HG02798 (cell line): ENCODE measurements around the gene TRIM68.

Experiments
- ATAC-seq: cut with Tn5 transposase; IDR thresholded peaks from one replicate; pipeline ENCODE4 v1.9.1; 2021; ENCODE audit warnings: mild to moderate bottlenecking; ENCODE audit not compliant: unreplicated experiment, poor library complexity

TRIM68 gene

DNA sequence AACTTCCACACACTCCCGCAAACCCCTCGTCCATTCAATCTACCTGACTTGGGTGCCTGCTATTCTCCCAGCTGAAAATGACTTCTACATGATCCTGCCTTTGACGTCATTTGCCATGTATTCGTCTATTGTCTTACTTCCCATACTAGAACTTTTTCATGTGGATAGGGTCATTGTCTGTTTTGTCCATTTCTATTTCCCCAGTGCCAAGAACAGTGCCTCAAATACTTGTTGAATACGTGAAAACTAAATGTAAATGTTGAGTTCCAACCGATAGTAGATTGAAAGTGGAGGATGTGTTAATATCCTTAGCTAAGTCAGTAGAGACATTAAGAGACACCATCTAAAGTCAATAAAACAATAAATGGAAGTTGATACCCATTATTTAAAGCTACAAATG is 935 bp downstream of the TRIM68 start:
- no peak for ATAC-seq

- ATAC-seq: no peak
These were observed 1.6 kb downstream of the TRIM68 start for GRCh38 chr11:4606231-4607015.

DNA sequence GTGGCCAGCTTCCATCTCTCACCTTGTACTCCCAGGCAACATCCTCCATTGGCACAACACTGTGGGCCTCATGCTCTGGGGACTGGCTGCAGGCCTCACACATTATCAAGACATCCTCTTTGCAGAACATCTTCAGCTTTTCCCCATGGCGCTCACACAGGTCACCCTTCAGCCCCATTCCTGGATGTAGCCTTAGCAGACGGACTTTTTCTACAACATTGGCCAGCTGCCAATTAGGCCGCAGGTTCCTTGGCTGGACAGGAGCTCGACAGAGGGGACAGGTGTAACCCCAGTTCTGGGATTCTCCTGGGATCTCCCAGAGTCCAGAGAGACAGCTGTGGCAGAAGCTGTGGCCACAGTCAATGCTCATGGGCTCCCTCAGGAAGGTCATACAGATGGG is 3.0 kb downstream of the TRIM68 start:
- no peak for ATAC-seq

DNA sequence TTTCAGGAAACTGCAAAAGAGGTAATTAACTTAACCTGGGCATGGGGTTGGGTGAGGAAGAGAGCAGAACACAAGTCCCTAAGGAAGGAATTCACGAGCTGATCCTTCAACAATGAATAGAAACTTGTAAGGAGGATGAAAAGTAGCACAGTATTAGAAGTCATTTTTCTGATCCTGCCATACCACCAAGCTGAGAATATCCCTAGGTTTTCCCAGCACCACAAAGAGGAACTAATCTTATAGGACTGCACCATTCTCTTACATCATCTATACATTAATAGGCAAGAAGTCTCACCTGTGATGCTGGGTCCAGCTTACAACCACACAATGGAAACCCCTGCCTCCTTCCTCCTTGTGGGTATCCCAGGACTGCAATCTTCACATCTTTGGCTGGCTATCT is 14.3 kb downstream of the TRIM68 start, which contains the start of gene OR52I1:
Gene OR52I1 (plus strand): TSS at position 301 of the 400 bp plus-strand sequence. CDS start 0 bp downstream, at position 301.
- no peak for ATAC-seq

DNA sequence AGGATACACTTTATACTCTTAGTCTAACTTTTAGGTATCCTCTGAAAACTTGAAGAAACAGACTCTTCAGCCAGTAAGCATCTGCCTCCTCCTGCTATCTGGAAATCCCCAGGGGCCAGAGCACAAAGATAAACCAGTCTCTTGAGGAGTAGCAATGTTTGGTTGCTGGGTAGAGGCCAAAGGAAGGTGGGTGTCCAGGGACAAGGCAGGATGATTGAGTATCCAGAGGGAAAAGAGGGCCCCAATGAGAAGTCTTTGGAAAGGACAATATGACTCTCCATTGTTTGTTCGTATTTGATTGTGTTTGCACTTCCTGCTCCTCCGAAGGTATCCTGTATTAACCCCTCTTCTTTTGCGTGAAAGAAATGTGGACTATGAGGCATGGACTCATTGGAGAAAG is 19.0 kb downstream of the TRIM68 start:
- no peak for ATAC-seq

DNA sequence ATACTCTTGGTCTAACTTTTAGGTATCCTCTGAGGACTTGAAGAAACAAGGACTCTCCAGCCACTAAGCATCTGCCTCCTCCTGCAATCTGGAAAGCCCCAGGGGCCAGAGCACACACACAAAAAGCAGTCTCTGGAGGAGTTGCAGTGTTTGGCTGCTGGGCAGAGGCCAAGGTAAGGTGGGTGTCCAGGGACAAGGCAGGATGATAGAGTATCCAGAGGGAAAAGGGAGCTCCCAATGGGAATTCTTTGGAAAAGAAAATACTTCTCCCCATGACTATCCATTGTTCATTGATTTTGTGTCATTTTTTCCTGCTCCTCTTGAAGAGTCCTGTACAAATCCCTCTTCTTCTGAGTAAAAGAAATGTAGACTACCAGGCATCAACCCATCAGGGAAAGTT is 26.6 kb downstream of the TRIM68 start, which contains the start of gene OR52I2:
Gene OR52I2 (plus strand): TSS at position 301 of the 400 bp plus-strand sequence.
- no peak for ATAC-seq

DNA sequence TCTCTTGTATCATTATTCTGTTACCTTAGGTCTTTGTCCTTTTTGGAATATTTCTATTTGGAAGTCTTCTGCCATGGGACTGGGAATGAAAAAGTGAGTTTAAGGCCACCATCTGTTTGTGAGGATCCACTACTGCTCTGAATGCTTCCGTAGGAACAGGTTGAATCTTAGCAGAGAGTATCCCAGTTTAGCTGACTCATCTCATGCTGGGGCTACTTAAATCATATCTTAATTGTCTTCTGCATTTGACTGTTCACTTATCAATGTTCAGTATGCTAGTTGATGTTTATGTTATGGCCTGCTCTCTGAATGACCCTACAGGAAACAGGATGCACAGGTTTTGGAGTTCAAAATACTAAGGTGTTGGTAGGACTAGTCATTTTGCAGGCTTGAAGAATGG is 27.9 kb downstream of the TRIM68 start:
- no peak for ATAC-seq

GRCh38 chr11:4578624-4579023 is 29.4 kb downstream of the TRIM68 start:
- ATAC-seq: no peak

DNA sequence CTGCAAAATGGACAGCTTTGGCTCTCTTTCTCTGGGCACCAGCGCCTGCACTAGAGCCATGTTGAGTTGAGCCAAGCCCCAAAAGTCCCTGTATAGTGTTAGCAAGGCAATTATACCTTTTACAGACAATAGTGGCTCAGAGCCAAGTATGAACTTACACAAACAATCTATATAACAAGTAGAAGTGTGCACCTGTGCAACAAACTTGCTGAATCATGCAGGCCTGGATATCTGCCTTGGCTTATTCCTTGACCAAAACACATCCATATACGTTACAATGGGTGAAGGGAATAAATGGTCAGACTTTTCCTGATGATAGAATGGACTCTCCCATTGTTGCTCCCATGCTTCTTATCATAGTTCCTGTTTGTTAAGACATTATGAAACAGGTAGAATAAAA is 30.3 kb downstream of the TRIM68 start:
- ATAC-seq: no peak

- ATAC-seq: no peak
These were observed 31.2 kb downstream of the TRIM68 start for GRCh38 chr11:4576880-4577279.

DNA sequence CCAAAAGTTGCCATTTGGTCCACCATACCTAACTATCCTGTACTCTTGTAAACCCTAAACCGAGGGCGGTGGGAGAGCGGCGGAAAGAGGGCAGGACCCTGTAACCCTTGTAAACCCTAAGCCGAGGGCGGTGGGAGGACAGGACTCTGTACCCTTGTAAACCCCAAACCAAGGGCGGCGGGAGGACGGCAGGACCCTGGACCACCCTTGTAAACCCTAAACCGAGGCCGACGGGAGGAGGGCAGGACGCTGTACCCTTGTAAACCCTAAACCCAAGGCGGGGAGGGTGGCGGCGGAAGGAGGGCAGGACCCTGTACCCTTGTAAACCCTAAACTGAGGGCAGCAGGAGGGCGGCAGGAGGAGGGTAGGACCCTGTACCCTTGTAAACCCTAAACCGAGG is 39.0 kb downstream of the TRIM68 start:
- no peak for ATAC-seq

- ATAC-seq: no peak
These were observed 42.7 kb downstream of the TRIM68 start for GRCh38 chr11:4565371-4565770.

DNA sequence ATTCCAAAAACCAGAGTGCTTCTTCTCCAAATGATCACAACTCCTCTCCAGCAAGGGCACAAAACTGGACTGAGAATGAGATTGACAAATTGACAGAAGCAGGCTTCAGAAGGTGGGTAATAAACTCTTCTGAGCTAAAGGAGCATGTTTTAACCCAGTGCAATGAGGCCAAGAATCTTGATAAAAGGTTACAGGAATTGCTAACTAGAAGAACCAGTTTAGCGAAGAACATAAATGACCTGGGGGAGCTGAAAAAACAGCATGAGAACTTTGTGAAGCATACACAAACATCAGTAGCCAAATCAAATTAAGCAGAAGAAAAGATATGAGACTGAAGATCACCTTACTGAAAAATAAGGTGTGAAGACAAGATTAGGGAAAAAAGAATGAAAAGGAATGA is 47.6 kb downstream of the TRIM68 start:
- ATAC-seq: no peak

GRCh38 chr11:4559527-4560440 is 48.2 kb downstream of the TRIM68 start:
- ATAC-seq: no peak

- ATAC-seq: no peak
These were observed 56.6 kb downstream of the TRIM68 start for GRCh38 chr11:4551346-4551979.
